SHP77 treated with DMSO at 0.1 percent for 48 hours (cell line): ENCODE measurements around the gene MS4A12.
"Not testable (repeated sequence)": the region's sequence is repeated elsewhere in the genome, so short reads cannot be mapped to it uniquely, and the experiment has no call there.

Experiments
- DNase-seq: peaks from one replicate; lab custom pipeline; 2025; lab: John Stamatoyannopoulos, UW

Gene MS4A12

DNA sequence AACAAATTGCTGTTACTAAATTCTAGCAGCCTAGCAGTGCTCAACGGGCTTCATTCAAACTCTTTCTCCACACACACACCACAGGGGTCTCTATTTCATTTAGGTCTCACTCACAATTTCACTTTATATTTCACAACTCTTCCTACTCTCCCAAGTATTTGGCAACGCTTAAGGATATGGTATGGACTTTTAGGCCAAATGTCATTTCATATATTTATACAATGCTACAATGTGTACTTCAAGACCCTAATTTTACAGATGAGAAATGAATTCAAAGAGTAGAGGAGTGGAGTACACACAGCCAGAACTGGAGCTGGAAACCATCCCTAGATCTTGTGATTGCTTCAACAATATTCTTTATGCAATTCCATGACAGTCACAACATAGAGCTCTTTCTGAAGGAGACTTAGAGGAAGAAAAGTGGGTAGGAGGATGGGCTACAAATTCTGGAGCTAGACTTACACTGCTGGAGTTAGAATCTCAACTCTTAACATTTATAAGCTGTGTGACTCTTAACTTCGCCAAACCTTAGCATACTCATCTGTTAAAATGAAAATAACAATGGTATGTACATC is 20.2 kb downstream of the MS4A12 start:
- DNase-seq, result no peak

DNA sequence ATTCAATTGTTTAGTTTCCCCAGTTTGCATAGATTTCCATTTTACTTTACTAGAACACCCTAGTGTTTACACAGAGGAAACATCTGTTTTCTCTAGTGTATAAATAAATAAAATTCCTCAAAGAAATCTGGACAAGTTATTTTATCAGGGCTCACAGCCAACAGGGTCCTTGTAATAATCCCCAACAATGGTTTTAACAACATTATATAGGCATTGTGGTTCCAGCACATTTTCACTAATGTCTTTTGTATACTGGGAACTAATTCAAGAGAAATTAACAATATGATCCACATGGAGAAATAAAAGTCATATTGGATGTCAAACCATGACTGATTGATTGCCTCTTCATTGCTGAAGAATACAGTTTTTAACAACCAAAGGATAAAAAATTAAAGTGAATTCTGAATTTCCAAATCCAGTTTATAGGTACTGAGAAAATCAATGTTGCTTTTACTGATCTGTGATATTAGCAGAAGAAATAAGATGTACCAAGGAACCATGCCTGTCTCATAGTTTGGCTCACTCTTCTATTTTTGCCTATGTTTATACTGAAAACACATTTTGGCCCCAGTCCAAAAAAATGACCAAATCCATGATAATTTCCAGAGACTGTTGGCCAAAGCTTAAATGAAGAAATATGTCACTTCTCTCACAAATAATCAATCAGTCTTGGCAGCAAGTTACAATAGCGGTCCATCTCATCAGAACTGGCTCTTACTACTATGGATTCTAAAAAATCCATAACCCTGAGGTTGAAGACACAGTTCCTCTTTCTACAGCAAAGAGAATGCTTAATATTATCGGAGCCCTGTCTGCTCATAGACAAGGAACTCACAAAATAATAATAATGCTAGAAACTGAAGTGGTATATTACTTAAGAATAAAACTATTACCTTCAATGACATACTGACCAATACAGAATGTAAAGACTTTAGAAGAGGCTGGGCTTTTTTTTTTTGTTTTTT is 21.2 kb downstream of the MS4A12 start:
- no peak for DNase-seq

GRCh38 chr11:60515144-60515855 is 22.7 kb downstream of the MS4A12 start, which contains the start of gene MS4A13:
MS4A13 (plus strand) TSS chr11:60515392; CDS start chr11:60518084, 2,692 bp downstream.
- DNase-seq, result no peak

- DNase-seq, result no peak
Measured at GRCh38 chr11:60528465-60528864, 35.9 kb downstream of the MS4A12 start.

- DNase-seq, result no peak
Measured at GRCh38 chr11:60528934-60529333, 36.4 kb downstream of the MS4A12 start.

- DNase-seq, result no peak
Measured at GRCh38 chr11:60530454-60531100, 38.0 kb downstream of the MS4A12 start.

DNA sequence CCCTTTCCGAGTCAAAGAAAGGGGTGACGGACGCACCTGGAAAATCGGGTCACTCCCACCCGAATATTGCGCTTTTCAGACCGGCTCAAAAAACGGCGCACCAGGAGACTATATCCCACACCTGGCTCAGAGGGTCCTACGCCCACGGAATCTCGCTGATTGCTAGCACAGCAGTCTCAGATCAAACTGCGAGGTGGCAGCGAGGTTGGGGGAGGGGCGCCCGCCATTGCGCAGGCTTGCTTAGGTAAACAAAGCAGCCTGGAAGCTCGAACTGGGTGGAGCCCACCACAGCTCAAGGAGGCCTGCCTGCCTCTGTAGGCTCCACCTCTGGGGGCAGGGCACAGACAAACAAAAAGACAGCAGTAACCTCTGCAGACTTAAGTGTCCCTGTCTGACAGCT is 39.8 kb downstream of the MS4A12 start:
- not testable (repeated sequence) for DNase-seq

- DNase-seq, result not testable (repeated sequence)
Measured at GRCh38 chr11:60538627-60539026, 46.0 kb downstream of the MS4A12 start.

DNA sequence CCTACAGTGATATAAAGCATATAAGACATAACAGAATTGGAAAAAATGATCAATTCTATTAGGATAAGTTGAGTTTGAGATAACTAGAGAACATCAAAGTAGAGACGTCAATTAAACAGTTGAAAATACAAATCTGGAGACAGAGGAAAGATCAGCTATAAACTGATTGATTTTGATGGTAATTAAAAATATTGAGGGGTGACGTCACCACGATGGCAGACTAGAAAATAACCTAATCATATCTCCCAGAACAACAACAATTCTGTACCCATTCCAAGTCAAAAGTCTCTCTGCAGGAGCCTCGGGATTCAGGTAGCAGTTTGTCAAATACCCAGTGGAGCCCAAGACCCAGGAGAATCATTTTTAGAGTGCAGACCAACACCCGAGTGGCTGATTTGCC is 51.5 kb downstream of the MS4A12 start:
- no peak for DNase-seq
